Measurements from ENCODE around the gene MRS2.

- TF ChIP-seq CTCF (IDR thresholded peaks at IDR 0.05), result no peak
- TF ChIP-seq POLR2A (IDR thresholded peaks at IDR 0.05), result no peak
Observed at GRCh38 chr6:24464253-24465038, 61.7 kb downstream of the MRS2 start.

Measured in adrenal gland (tissue), 5 donors.